Hematopoietic multipotent progenitor cell (in vitro differentiated cells): ENCODE results near the gene PGGHG. TPM values are rescaled to one million over a fixed set of nuclear protein-coding genes. Genes with fewer than 3 reads are reported as not detected.

Source experiments
- DNase-seq, 3 donors: peaks; one replicate each; pipeline ENCODE4 v3.0.0-alpha.2; 2011 to 2015; ENCODE audit warnings: low read depth in 2 of 3, low spot score in 2 of 3
- small RNA-seq: library from RNA; depleted of rRNA; stranded (forward); fragments of <200 nt; gene quantifications from one replicate; pipeline ENCODE3, GENCODE V24; 2012
- total RNA-seq: library from RNA; depleted of rRNA; stranded (reverse); fragments of >200 nt; gene quantifications from one replicate; pipeline ENCODE4 v1.2.3, GENCODE V29; 2012

The PGGHG gene
- total RNA-seq, 1 donor: 35.3 TPM

- no peak for DNase-seq
Measured at GRCh38 chr11:344836-345578, 56.1 kb downstream of the PGGHG start.

Small RNA genes within 50 kb of the gene (small RNA-seq; reads per million reads assigned to genes)
- not detected for gene AC136475.6

Other genes with a start within 250 kb of the PGGHG start
- not detected for gene SCGB1C1, start 96.0 kb upstream of the PGGHG start, total RNA-seq
- gene BET1L, start 81.7 kb upstream of the PGGHG start, total RNA-seq: 27.2 TPM
- 97.5 TPM for gene RIC8A, start 81.4 kb upstream of the PGGHG start, total RNA-seq
- gene SIRT3, start 52.8 kb upstream of the PGGHG start, total RNA-seq: 17.8 TPM
- gene PSMD13, start 52.1 kb upstream of the PGGHG start, total RNA-seq: 73.2 TPM
- 0.54 TPM for gene NLRP6, start 10.7 kb upstream of the PGGHG start, total RNA-seq
- not detected for gene IFITM5, start 10.4 kb downstream of the PGGHG start, total RNA-seq
- gene IFITM2, start 18.7 kb downstream of the PGGHG start, total RNA-seq: 200 TPM
- 78.1 TPM for gene IFITM1, start 24.9 kb downstream of the PGGHG start, total RNA-seq
- 50.6 TPM for gene IFITM3, start 31.7 kb downstream of the PGGHG start, total RNA-seq
- 3.5 TPM for gene B4GALNT4, start 80.4 kb downstream of the PGGHG start, total RNA-seq
- gene PKP3, start 105.1 kb downstream of the PGGHG start, total RNA-seq: 0.27 TPM
- 75.7 TPM for gene SIGIRR, start 125.9 kb downstream of the PGGHG start, total RNA-seq
- gene ANO9, start 152.9 kb downstream of the PGGHG start, total RNA-seq: 7.0 TPM
- gene PTDSS2, start 161.2 kb downstream of the PGGHG start, total RNA-seq: 42.3 TPM
- 165 TPM for gene RNH1, start 218.1 kb downstream of the PGGHG start, total RNA-seq
- 22.1 TPM for gene HRAS, start 246.4 kb downstream of the PGGHG start, total RNA-seq
- gene LRRC56, start 248.4 kb downstream of the PGGHG start, total RNA-seq: 3.5 TPM